SK-N-MC (cell line): ENCODE measurements around the gene MYZAP.

ENCODE experiments used
- DNase-seq: peaks from one replicate; pipeline ENCODE4 v3.0.0-alpha.2; 2011; ENCODE audit warnings: low read depth, low spot score
- H3K27ac ChIP-seq: fragments of 200-600 bp; sonication (generic); 2 replicates; pipeline ENCODE4 v1.5.1; 2016; ENCODE audit warnings: mixed run types
- H3K36me3 ChIP-seq: fragments of 200-600 bp; sonication (generic); 2 replicates; pipeline ENCODE4 v1.6.1; 2017; ENCODE audit warnings: antibody characterized with exemption, low read length, mixed read lengths; ENCODE audit not compliant: insufficient read depth
- H3K4me3 ChIP-seq: fragments of 200-600 bp; sonication (generic); 2 replicates; pipeline ENCODE4 v1.5.1; 2016
- H3K9ac ChIP-seq: fragments of 200-600 bp; sonication (generic); 2 replicates; pipeline ENCODE4 v1.8.0; 2017; ENCODE audit warnings: mixed run types, mixed read lengths; ENCODE audit not compliant: insufficient read length
- H3K9me3 ChIP-seq: fragments of 200-600 bp; sonication (generic); 2 replicates; pipeline ENCODE4 v1.6.1; 2017; ENCODE audit warnings: low read depth, mild to moderate bottlenecking, antibody characterized with exemption, low read length, moderate library complexity, mixed read lengths
- EZH2 ChIP-seq: fragments of 200-600 bp; sonication (generic); IDR thresholded peaks from one replicate; pipeline ENCODE4 v1.6.1; 2017; ENCODE audit warnings: antibody characterized with exemption
- FOXP2 ChIP-seq: optimal IDR thresholded peaks from 2 replicates; pipeline ENCODE3; 2011; ENCODE audit warnings: mild to moderate bottlenecking, moderate library complexity; ENCODE audit not compliant: insufficient read depth; ENCODE audit errors: extremely low read length, control extremely low read depth
- POLR2AphosphoS5 ChIP-seq: IDR thresholded peaks from 2 replicates; pipeline ENCODE4 v1.6.1; 2012; ENCODE audit warnings: mild to moderate bottlenecking, low read depth, low read length, borderline replicate concordance

The MYZAP gene

GRCh38 chr15:57705746-57706404, 114.2 kb downstream of the MYZAP start:
- Histone ChIP-seq H3K27ac (peak overlapping the region; percentile 53; the same call in 1 of the 2 replicates), H3K9me3 (no peaks in the 10 kb centered on the region), H3K4me3 (peak overlapping the region; percentile 94), H3K36me3 (peaks cover 25% of the 10 kb centered on the region), H3K9ac (peak overlapping the region; percentile 96)
- no peak for DNase-seq
- TF ChIP-seq FOXP2 (no peak), POLR2AphosphoS5 (no peak), EZH2 (no peak)

GRCh38 chr15:57706405-57707209, 114.9 kb downstream of the MYZAP start, which contains the start of gene POLR2M:
TSS of gene POLR2M (plus strand) at chr15:57706714. CDS start at chr15:57706843, 129 bp downstream.
- peak within 1 kb of the TSS; percentile 81 for H3K27ac ChIP-seq

GRCh38 chr15:57708047-57708446, 116.3 kb downstream of the MYZAP start:
- DNase-seq, result no peak
- TF ChIP-seq POLR2AphosphoS5 (no peak), EZH2 (no peak), FOXP2 (no peak)
- Histone ChIP-seq H3K9ac (peak overlapping the region; percentile 96), H3K9me3 (no peaks in the 10 kb centered on the region), H3K27ac (no peak overlapping the region), H3K4me3 (peak overlapping the region; percentile 94), H3K36me3 (peaks cover 47% of the 10 kb centered on the region)

More at GRCh38 chr15:57706405-57707209, 114.9 kb downstream of the MYZAP start, which contains the start of gene POLR2M:
- H3K36me3 ChIP-seq, result peaks cover 32% of the 10 kb centered on the region
- peak within 1 kb of the TSS; percentile 96 for H3K9ac ChIP-seq
- no peaks in the 10 kb centered on the region for H3K9me3 ChIP-seq
- H3K4me3 ChIP-seq, result peak within 1 kb of the TSS; percentile 94
- TF ChIP-seq EZH2, result no peak
- TF ChIP-seq POLR2AphosphoS5, result peak; percentile 84
- TF ChIP-seq FOXP2, result no peak
- DNase-seq, result peak; percentile 75

GRCh38 chr15:57718309-57718708, 126.6 kb downstream of the MYZAP start:
- TF ChIP-seq EZH2, result no peak
- no peak for TF ChIP-seq POLR2AphosphoS5
- TF ChIP-seq FOXP2, result no peak
- Histone ChIP-seq H3K9ac (no peak overlapping the region), H3K27ac (no peak overlapping the region), H3K9me3 (no peaks in the 10 kb centered on the region), H3K36me3 (peaks cover 42% of the 10 kb centered on the region), H3K4me3 (no peak overlapping the region)
- no peak for DNase-seq

GRCh38 chr15:57720867-57721266, 129.2 kb downstream of the MYZAP start:
- no peak overlapping the region for H3K4me3 ChIP-seq
- no peak for TF ChIP-seq POLR2AphosphoS5
- TF ChIP-seq EZH2, result no peak
- TF ChIP-seq FOXP2, result no peak
- no peak overlapping the region for H3K27ac ChIP-seq
- H3K36me3 ChIP-seq, result peaks cover 20% of the 10 kb centered on the region
- H3K9ac ChIP-seq, result no peak overlapping the region
- DNase-seq, result no peak
- H3K9me3 ChIP-seq, result no peaks in the 10 kb centered on the region

- no peak for DNase-seq
- Histone ChIP-seq H3K27ac (no peak overlapping the region), H3K9ac (no peak overlapping the region), H3K4me3 (no peak overlapping the region), H3K36me3 (no peaks in the 10 kb centered on the region), H3K9me3 (no peaks in the 10 kb centered on the region)
- TF ChIP-seq FOXP2 (no peak), POLR2AphosphoS5 (no peak), EZH2 (no peak)
Observed at GRCh38 chr15:57726411-57726810, 134.7 kb downstream of the MYZAP start.

- DNase-seq, result no peak
- Histone ChIP-seq H3K4me3 (no peak overlapping the region), H3K9me3 (no peaks in the 10 kb centered on the region), H3K36me3 (no peaks in the 10 kb centered on the region), H3K9ac (no peak overlapping the region), H3K27ac (no peak overlapping the region)
- TF ChIP-seq FOXP2, result no peak
- TF ChIP-seq POLR2AphosphoS5, result no peak
- TF ChIP-seq EZH2, result no peak
Observed at GRCh38 chr15:57727031-57727430, 135.3 kb downstream of the MYZAP start.

GRCh38 chr15:57728436-57728835, 136.7 kb downstream of the MYZAP start:
- Histone ChIP-seq H3K36me3 (no peaks in the 10 kb centered on the region), H3K9ac (no peak overlapping the region), H3K4me3 (no peak overlapping the region), H3K27ac (no peak overlapping the region), H3K9me3 (no peaks in the 10 kb centered on the region)
- TF ChIP-seq FOXP2, result no peak
- no peak for TF ChIP-seq EZH2
- DNase-seq, result no peak
